ENCODE data around the gene EML1.
"Not testable (repeated sequence)": the region's sequence is repeated elsewhere in the genome, so short reads cannot be mapped to it uniquely, and the experiment has no call there.

The EML1 gene

DNA sequence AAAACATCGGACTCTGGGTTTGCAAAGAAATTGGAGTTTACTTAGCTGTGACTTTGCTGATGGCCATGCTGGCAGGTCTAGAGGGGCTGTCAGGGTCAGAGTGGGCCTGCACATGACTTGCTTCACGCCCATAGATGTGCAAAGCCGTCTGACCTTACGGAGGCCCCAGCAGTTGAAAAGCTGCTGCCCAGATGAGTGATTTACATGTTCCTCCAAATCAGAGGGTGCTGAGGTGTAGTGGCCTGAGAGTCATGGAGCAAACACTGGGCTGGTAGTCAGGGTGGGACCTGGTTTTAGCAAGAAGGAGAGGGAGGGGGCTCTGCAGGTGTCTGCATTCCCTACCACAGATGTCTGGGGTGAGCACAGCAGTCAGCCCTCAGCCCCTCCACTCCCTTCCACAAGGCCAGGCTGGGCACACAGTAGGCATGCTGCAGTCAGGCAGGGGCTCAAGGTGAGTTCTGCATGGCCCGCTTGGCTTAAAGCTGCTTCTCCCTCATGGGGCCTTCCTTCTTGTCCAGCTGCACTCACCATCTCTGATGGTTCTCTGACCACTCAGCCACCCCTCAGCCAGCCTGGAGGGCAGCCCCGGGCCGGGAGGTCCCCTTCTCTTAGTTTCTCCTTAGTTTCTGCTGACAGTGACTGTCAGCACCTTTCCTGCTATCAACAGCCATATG, 34.2 kb upstream of the EML1 start:
- ChIA-PET POLR2A (no interaction called here), CTCF (interaction anchor here (0.6 to 0.8 kb wide), 2 partner anchors 126 to 344 kb away, joined by 3 read pairs; no protein-coding TSS in a partner anchor)
- no peak for DNase-seq (ENCODE audit: extremely low spot score)
- TF ChIP-seq SP1 (IDR thresholded peaks at IDR 0.05) (no peak), SUZ12 (IDR thresholded peaks at IDR 0.05) (no peak), ZNF384 (IDR thresholded peaks at IDR 0.05) (no peak), L3MBTL2 (conservative IDR thresholded peaks at IDR 0.05) (no peak), ARNT (IDR thresholded peaks at IDR 0.05) (no peak), LEF1 (IDR thresholded peaks at IDR 0.05; ENCODE audit: borderline replicate concordance) (no peak), NFRKB (IDR thresholded peaks at IDR 0.05) (no peak), FOXM1 (IDR thresholded peaks at IDR 0.05; ENCODE audit: borderline replicate concordance) (no peak), FOXK2 (IDR thresholded peaks at IDR 0.05) (no peak), BHLHE40 (IDR thresholded peaks at IDR 0.05; ENCODE audit: borderline replicate concordance) (no peak), ELF4 (IDR thresholded peaks at IDR 0.05) (no peak), CTBP1 (IDR thresholded peaks at IDR 0.05; ENCODE audit: borderline replicate concordance) (no peak), FOXA1 (IDR thresholded peaks at IDR 0.05) (no peak)
- TF ChIP-seq, protein P1, sequence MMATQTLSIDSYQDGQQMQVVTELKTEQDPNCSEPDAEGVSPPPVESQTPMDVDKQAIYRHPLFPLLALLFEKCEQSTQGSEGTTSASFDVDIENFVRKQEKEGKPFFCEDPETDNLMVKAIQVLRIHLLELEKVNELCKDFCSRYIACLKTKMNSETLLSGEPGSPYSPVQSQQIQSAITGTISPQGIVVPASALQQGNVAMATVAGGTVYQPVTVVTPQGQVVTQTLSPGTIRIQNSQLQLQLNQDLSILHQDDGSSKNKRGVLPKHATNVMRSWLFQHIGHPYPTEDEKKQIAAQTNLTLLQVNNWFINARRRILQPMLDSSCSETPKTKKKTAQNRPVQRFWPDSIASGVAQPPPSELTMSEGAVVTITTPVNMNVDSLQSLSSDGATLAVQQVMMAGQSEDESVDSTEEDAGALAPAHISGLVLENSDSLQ (IDR thresholded peaks at IDR 0.05): no peak

- ChIA-PET POLR2A (no interaction called here), CTCF (interaction anchor here (0.8 kb wide), 1 partner anchor 17 kb away, joined by 3 read pairs; no protein-coding TSS in a partner anchor)
- TF ChIP-seq SUZ12 (IDR thresholded peaks at IDR 0.05): no peak
- TF ChIP-seq ZNF384 (IDR thresholded peaks at IDR 0.05): no peak
- TF ChIP-seq, protein P1 (IDR thresholded peaks at IDR 0.05): no peak
- no peak for TF ChIP-seq BHLHE40 (IDR thresholded peaks at IDR 0.05; ENCODE audit: borderline replicate concordance)
- no peak for TF ChIP-seq NFRKB (IDR thresholded peaks at IDR 0.05)
- no peak for TF ChIP-seq HDGF (IDR thresholded peaks at IDR 0.05; ENCODE audit: borderline replicate concordance)
- TF ChIP-seq FOXA1 (IDR thresholded peaks at IDR 0.05): no peak
- no peak for TF ChIP-seq TARDBP (IDR thresholded peaks at IDR 0.05)
- TF ChIP-seq FOXK2 (IDR thresholded peaks at IDR 0.05): no peak
- TF ChIP-seq ARNT (IDR thresholded peaks at IDR 0.05): no peak
- no peak for TF ChIP-seq SP1 (IDR thresholded peaks at IDR 0.05)
- no peak for TF ChIP-seq CTBP1 (IDR thresholded peaks at IDR 0.05; ENCODE audit: borderline replicate concordance)
- no peak for TF ChIP-seq LEF1 (IDR thresholded peaks at IDR 0.05; ENCODE audit: borderline replicate concordance)
- TF ChIP-seq L3MBTL2 (conservative IDR thresholded peaks at IDR 0.05): no peak
- TF ChIP-seq ELF4 (IDR thresholded peaks at IDR 0.05): no peak
- TF ChIP-seq FOXM1 (IDR thresholded peaks at IDR 0.05; ENCODE audit: borderline replicate concordance): no peak
- DNase-seq (ENCODE audit: extremely low spot score): no peak
Observed at GRCh38 chr14:99759546-99759925, 33.7 kb upstream of the EML1 start.

DNA sequence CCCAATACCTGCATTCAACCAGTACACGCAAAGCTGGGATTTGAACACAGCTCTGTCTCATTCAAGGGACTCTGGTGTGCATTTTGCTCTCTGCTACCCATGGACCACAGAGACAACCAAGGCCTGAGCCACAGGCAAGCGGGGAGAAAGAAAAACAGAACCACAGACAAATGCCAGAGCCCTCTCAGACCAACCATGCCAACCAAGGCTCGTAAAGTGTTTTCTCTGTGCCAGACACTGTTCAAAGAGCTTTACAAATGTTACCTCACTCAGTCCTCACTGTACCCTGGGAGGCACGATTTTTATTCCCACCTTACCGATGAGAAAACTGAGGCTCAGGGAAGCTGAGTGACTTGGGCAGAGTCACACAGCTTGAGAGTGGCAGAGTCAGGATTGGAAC, 32.4 kb upstream of the EML1 start:
- ChIA-PET CTCF (interaction anchor here (1.1 kb wide), 1 partner anchor 11 kb away, joined by 3 read pairs; no protein-coding TSS in a partner anchor), POLR2A (no interaction called here)

DNA sequence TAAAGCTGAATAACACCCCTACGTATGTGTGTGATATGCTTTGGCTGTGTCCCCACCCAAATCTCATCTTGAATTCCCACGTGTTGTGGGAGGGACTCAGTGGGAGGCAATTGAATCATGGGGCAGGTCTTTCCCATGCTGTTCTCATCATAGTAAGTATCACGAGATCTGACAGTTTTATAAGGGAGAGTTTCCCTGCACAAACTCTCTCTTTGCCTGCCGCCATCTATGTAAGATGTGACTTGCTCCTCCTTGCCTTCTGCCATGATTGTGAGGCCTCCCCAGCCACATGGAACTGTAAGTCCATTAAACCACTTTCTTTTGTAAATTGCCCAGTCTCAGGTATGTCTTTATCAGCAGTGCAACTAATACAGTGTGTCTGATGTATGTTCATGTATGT, 30.3 kb upstream of the EML1 start:
- POLR2A ChIA-PET: interaction anchor here (0.6 kb wide), 1 partner anchor 136 kb away, joined by 3 read pairs; no protein-coding TSS in a partner anchor
- CTCF ChIA-PET: interaction anchor here (0.5 kb wide), 1 partner anchor 26 kb away, joined by 5 read pairs; no protein-coding TSS in a partner anchor
- not testable (repeated sequence) for DNase-seq (ENCODE audit: extremely low spot score)

More for the DNA sequence above, 32.4 kb upstream of the EML1 start:
- TF ChIP-seq L3MBTL2 (conservative IDR thresholded peaks at IDR 0.05) (no peak), FOXK2 (IDR thresholded peaks at IDR 0.05) (no peak), SP1 (IDR thresholded peaks at IDR 0.05) (no peak), ELF4 (IDR thresholded peaks at IDR 0.05) (no peak), FOXA1 (IDR thresholded peaks at IDR 0.05) (no peak), SUZ12 (IDR thresholded peaks at IDR 0.05) (no peak), ZNF384 (IDR thresholded peaks at IDR 0.05) (no peak), HDGF (IDR thresholded peaks at IDR 0.05; ENCODE audit: borderline replicate concordance) (no peak), TARDBP (IDR thresholded peaks at IDR 0.05) (no peak), FOXM1 (IDR thresholded peaks at IDR 0.05; ENCODE audit: borderline replicate concordance) (no peak), CTBP1 (IDR thresholded peaks at IDR 0.05; ENCODE audit: borderline replicate concordance) (no peak)
- TF ChIP-seq, protein P1 (IDR thresholded peaks at IDR 0.05): no peak
- no peak for DNase-seq (ENCODE audit: extremely low spot score)

DNA sequence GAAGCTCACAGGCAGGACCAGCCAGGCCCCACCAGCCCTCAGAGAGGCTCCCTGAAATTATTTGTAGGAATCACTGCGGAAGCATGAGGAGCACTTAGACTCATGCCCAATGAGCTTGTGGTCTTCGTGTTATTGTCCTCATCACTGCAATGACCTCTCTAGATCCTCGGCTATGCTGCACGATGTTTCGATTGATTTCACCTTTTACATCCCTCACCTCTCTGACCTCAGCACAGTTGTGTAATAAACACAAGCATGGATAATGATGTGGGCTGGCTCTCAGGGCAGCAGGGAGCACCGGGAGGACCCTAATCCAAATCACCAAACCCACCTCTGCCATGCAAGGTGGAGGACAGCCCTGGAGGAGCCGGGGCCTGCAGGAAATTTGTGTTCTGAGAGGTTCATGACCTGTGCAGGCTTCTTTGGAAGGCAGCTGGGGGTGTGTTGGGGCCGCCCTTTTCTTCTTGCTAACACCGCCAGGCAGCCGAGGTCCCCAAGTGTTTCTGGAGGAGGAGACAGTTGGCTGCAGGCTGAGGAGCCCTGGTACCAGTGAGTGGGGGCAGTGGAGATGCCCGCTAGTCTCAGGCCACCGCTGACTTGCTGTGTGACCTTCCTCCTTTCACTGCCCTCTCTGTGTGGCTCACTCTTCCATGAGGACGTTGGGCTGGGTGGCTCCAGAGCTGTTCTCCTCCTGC, 29.5 kb upstream of the EML1 start:
- ChIA-PET CTCF (interaction anchor here (0.5 kb wide), 1 partner anchor 27 kb away, joined by 5 read pairs; no protein-coding TSS in a partner anchor), POLR2A (no interaction called here)
- no peak for DNase-seq (ENCODE audit: extremely low spot score)
- TF ChIP-seq FOXA1 (IDR thresholded peaks at IDR 0.05): no peak
- no peak for TF ChIP-seq TARDBP (IDR thresholded peaks at IDR 0.05)
- TF ChIP-seq CTBP1 (IDR thresholded peaks at IDR 0.05; ENCODE audit: borderline replicate concordance): no peak
- TF ChIP-seq LEF1 (IDR thresholded peaks at IDR 0.05; ENCODE audit: borderline replicate concordance): no peak
- no peak for TF ChIP-seq HDGF (IDR thresholded peaks at IDR 0.05; ENCODE audit: borderline replicate concordance)
- no peak for TF ChIP-seq NFRKB (IDR thresholded peaks at IDR 0.05)
- no peak for TF ChIP-seq SP1 (IDR thresholded peaks at IDR 0.05)
- no peak for TF ChIP-seq BHLHE40 (IDR thresholded peaks at IDR 0.05; ENCODE audit: borderline replicate concordance)
- TF ChIP-seq ELF4 (IDR thresholded peaks at IDR 0.05): no peak
- TF ChIP-seq ZNF384 (IDR thresholded peaks at IDR 0.05): no peak
- TF ChIP-seq, protein P1 (IDR thresholded peaks at IDR 0.05): no peak

Measured in HEK293T (cell line).